Thyroid gland (tissue), 4 donors: Measurements from ENCODE around the gene RIMKLB. TPM values are rescaled to one million over a fixed set of nuclear protein-coding genes. Genes with fewer than 3 reads are reported as not detected.
"Not testable (repeated sequence)": the region's sequence is repeated elsewhere in the genome, so short reads cannot be mapped to it uniquely, and the experiment has no call there.

Experiments
- DNase-seq, 2 donors: peaks; one replicate each; pipeline ENCODE4 v3.0.0-alpha.2; 2019
- H3K27ac ChIP-seq, 3 donors: fragments of 200-600 bp; sonication (generic); 1 replicate in 2 of 3; 2 replicates in 1 of 3; pipeline ENCODE4 v1.5.1; 2016 to 2019; ENCODE audit warnings: mild to moderate bottlenecking in 1 of 3, moderate library complexity in 1 of 3
- H3K27me3 ChIP-seq: fragments of 200-600 bp; sonication (generic); one replicate; pipeline ENCODE4 v1.5.1; 2019
- H3K36me3 ChIP-seq, 2 donors: fragments of 200-600 bp; sonication (generic); one replicate each; pipeline ENCODE4 v1.5.1; 2016 to 2019
- H3K4me1 ChIP-seq, 2 donors: fragments of 200-600 bp; sonication (generic); one replicate each; pipeline ENCODE4 v1.5.1; 2017 to 2019
- H3K4me3 ChIP-seq, 3 donors: fragments of 200-600 bp; sonication (generic); replicated peaks in 1 of 3; 1 replicate in 2 of 3; 2 replicates in 1 of 3; pipeline ENCODE4 v1.5.1; 2016; ENCODE audit warnings: mild to moderate bottlenecking in 1 of 3
- H3K9me3 ChIP-seq: fragments of 200-600 bp; sonication (generic); one replicate; pipeline ENCODE4 v1.5.1; 2017
- CTCF ChIP-seq, 6 experiments: fragments of 200-600 bp in 3 of 6; fragments of 450-650 bp in 3 of 6; sonication (generic) in 3 of 6; IDR thresholded peaks; one replicate each; pipeline ENCODE4 v1.5.1; 2016 to 2019; ENCODE audit warnings: antibody characterized with exemption in 6 of 6, mild to moderate bottlenecking in 2 of 6, inconsistent platforms in 1 of 6, moderate library complexity in 1 of 6
- POLR2A ChIP-seq, 2 donors: fragments of 450-650 bp; IDR thresholded peaks; one replicate each; pipeline ENCODE4 v1.6.1; 2017; ENCODE audit warnings: antibody characterized with exemption in 2 of 2, mild to moderate bottlenecking in 2 of 2, moderate library complexity in 1 of 2
- WGBS, 2 donors: methylation state at CpG; one replicate each; pipeline ENCODE4 v1.1.5; 2017; 5-methylcytosine and 5-hydroxymethylcytosine counted together
- intact Hi-C: fragments of 100-400 bp; cut with DNase I; formaldehyde crosslinking; loops from one replicate; pipeline ENCODE4 v1.15.1; 2023
- total RNA-seq, 4 donors: library from RNA; depleted of rRNA; stranded (reverse); fragments of >200 nt; gene quantifications; one replicate each; pipeline ENCODE4 v1.2.3, GENCODE V29; 2016

Gene RIMKLB
- total RNA-seq, 4 donors from 2014 or later, result 50.8 to 77.7 (median 64.1) TPM

GRCh38 chr12:8796831-8797626 lies 99.2 kb downstream of the RIMKLB start:
- Histone ChIP-seq H3K9me3 (no peaks in the 10 kb centered on the region), H3K36me3 (no peaks in the 10 kb centered on the region), H3K4me1 (no peaks in the 10 kb centered on the region), H3K4me3 (no peak overlapping the region), H3K27me3 (no peaks in the 10 kb centered on the region), H3K27ac (no peak overlapping the region)
- 78 to 87% methylated on average over 5 of the region's 5 CpGs for WGBS, 2 donors
- no peak for DNase-seq
- intact Hi-C loops, result no loop called here
- TF ChIP-seq CTCF (IDR thresholded peaks at IDR 0.05) (no peak), POLR2A (IDR thresholded peaks at IDR 0.05) (no peak)

GRCh38 chr12:8801213-8801612 lies 103.4 kb downstream of the RIMKLB start:
- H3K27me3 ChIP-seq, H3K27ac ChIP-seq, H3K4me3 ChIP-seq, intact Hi-C loops, H3K36me3 ChIP-seq, DNase-seq, H3K9me3 ChIP-seq, H3K4me1 ChIP-seq: not testable (repeated sequence)
- WGBS, 2 donors, result 91 to 92% methylated on average over 3 of the region's 3 CpGs

GRCh38 chr12:8804833-8805232 lies 107.0 kb downstream of the RIMKLB start:
- DNase-seq, intact Hi-C loops, H3K4me3 ChIP-seq, H3K27ac ChIP-seq, H3K27me3 ChIP-seq, H3K4me1 ChIP-seq, H3K9me3 ChIP-seq, H3K36me3 ChIP-seq: not testable (repeated sequence)
- WGBS, 2 donors, result 71 to 82% methylated on average over 3 of the region's 3 CpGs

GRCh38 chr12:8805487-8805886 lies 107.7 kb downstream of the RIMKLB start:
- H3K9me3 ChIP-seq, H3K27ac ChIP-seq, H3K4me1 ChIP-seq, H3K27me3 ChIP-seq, H3K36me3 ChIP-seq, intact Hi-C loops, DNase-seq, H3K4me3 ChIP-seq: not testable (repeated sequence)
- WGBS, 2 donors, result 74 to 76% methylated on average over 11 of the region's 11 CpGs

GRCh38 chr12:8807084-8807483 lies 109.3 kb downstream of the RIMKLB start:
- H3K4me3 ChIP-seq, H3K27ac ChIP-seq, H3K9me3 ChIP-seq, intact Hi-C loops, H3K27me3 ChIP-seq, H3K4me1 ChIP-seq, H3K36me3 ChIP-seq, DNase-seq: not testable (repeated sequence)
- WGBS, 2 donors, result 83 to 93% methylated on average over 10 to 11 of the region's 11 CpGs

- intact Hi-C loops, H3K4me1 ChIP-seq, H3K27ac ChIP-seq, H3K36me3 ChIP-seq, DNase-seq, H3K27me3 ChIP-seq, H3K9me3 ChIP-seq, H3K4me3 ChIP-seq: not testable (repeated sequence)
- 78 to 80% methylated on average over 7 of the region's 7 CpGs for whole genome bisulfite sequencing, 2 donors
Measured at GRCh38 chr12:8810112-8810511, 112.3 kb downstream of the RIMKLB start.

- Histone ChIP-seq H3K9me3 (no peaks in the 10 kb centered on the region), H3K27me3 (no peaks in the 10 kb centered on the region), H3K36me3 (no peaks in the 10 kb centered on the region), H3K4me3 (no peak overlapping the region), H3K27ac (no peak overlapping the region), H3K4me1 (no peaks in the 10 kb centered on the region)
- intact Hi-C loops, result no loop called here
- 75 to 79% methylated on average over 5 of the region's 5 CpGs for WGBS, 2 donors
- DNase-seq, result no peak
- TF ChIP-seq CTCF (IDR thresholded peaks at IDR 0.05), result no peak
Measured at GRCh38 chr12:8813572-8814357, 116.0 kb downstream of the RIMKLB start.
